Measurements from ENCODE around the gene VARS2. TPM values are rescaled to one million over a fixed set of nuclear protein-coding genes. Genes with fewer than 3 reads are reported as not detected.
"Not testable (repeated sequence)": the region's sequence is repeated elsewhere in the genome, so short reads cannot be mapped to it uniquely, and the experiment has no call there.

Gene VARS2
- total and polyA plus RNA-seq, 5 donors from 2014 or later = 12.9 to 20.7 (median 17.6) TPM

DNA sequence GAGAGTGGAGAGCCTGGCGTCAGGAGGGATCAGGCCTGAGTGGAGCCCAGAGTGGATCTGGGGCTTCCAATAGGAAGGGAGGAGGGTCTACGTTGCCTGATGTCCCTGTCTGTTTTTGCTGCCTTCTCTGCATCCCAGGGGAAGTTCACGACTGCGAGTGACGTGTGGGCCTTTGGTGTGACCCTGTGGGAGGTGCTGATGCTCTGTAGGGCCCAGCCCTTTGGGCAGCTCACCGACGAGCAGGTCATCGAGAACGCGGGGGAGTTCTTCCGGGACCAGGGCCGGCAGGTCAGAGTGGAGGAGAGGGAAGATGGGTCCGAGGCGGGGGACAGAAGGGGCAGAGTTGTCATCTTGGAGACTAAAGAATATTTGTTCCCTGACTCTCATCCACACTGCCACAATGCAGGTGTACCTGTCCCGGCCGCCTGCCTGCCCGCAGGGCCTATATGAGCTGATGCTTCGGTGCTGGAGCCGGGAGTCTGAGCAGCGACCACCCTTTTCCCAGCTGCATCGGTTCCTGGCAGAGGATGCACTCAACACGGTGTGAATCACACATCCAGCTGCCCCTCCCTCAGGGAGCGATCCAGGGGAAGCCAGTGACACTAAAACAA, 15.2 kb upstream of the VARS2 start:
- no peaks in the 10 kb centered on the region for H3K27me3 ChIP-seq (ENCODE audit: control insufficient read depth, insufficient read depth, low read length)
- no peak for DNase-seq
- peaks cover 0 to 3% (median 0%) of the 10 kb centered on the region in 4 donors for H3K4me1 Mint-ChIP-seq
- H3K9me3 Mint-ChIP-seq = no peaks in the 10 kb centered on the region
- peaks cover 22% of the 10 kb centered on the region for H3K36me3 Mint-ChIP-seq
- no peak overlapping the region for H3K27ac Mint-ChIP-seq
- no peak for ATAC-seq (ENCODE audit: low read depth in 2 of 2)
- no peak overlapping the region for H3K4me3 Mint-ChIP-seq
- H3K4me3 ChIP-seq (ENCODE audit: low read depth, low read length) = no peak overlapping the region
- H3K27ac ChIP-seq (ENCODE audit: insufficient read depth, low read length, poor library complexity, severe bottlenecking) = no peak overlapping the region
- no peaks in the 10 kb centered on the region for H3K36me3 ChIP-seq (ENCODE audit: control insufficient read depth, insufficient read depth, low read length)
- H3K4me1 ChIP-seq (ENCODE audit: control insufficient read depth, insufficient read depth, low read length, poor library complexity, severe bottlenecking) = no peaks in the 10 kb centered on the region
- peaks cover 10% of the 10 kb centered on the region for H3K27me3 Mint-ChIP-seq
- no peaks in the 10 kb centered on the region for H3K9me3 ChIP-seq (ENCODE audit: control insufficient read depth in 2 of 2, low read length in 2 of 2)

DNA sequence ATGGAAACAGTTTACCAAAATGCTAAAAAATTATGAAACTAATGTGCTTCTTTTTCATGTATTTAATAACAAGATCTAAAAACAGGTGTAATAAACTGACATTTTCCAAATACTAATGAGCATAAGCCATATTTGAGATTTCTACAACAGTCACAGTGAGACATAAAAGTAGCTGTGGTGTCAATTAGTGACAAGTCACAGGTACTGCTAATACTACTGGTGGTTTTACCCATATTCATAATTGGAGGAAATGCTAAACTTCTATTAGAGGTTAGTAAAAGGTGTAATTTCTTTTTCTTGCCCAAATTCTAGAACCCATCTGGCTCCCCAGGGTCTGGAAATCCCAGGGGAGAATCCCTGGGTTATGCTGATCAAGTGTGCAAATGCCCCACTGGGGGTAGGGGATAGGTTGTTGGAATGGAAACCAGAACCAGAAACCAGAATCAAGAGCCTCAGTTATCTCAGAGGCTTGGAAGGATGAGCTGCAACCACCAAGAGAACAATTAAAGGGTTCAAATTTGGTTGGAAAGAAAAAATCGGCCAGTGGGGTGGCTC, 13.1 kb upstream of the VARS2 start:
- no peaks in the 10 kb centered on the region for H3K36me3 ChIP-seq (ENCODE audit: control insufficient read depth, insufficient read depth, low read length)
- Mint-ChIP-seq H3K4me1 (peaks cover 0 to 3% (median 0%) of the 10 kb centered on the region in 4 donors), H3K27me3 (peaks cover 10% of the 10 kb centered on the region), H3K36me3 (peaks cover 9% of the 10 kb centered on the region), H3K9me3 (no peaks in the 10 kb centered on the region), H3K4me3 (no peak overlapping the region), H3K27ac (no peak overlapping the region)
- H3K4me3 ChIP-seq (ENCODE audit: low read depth, low read length) = no peak overlapping the region
- H3K27me3 ChIP-seq (ENCODE audit: control insufficient read depth, insufficient read depth, low read length) = no peaks in the 10 kb centered on the region
- no peak for ATAC-seq (ENCODE audit: low read depth in 2 of 2)
- no peak for DNase-seq
- no peaks in the 10 kb centered on the region for H3K9me3 ChIP-seq (ENCODE audit: control insufficient read depth in 2 of 2, low read length in 2 of 2)
- no peaks in the 10 kb centered on the region for H3K4me1 ChIP-seq (ENCODE audit: control insufficient read depth, insufficient read depth, low read length, poor library complexity, severe bottlenecking)
- no peak overlapping the region for H3K27ac ChIP-seq (ENCODE audit: insufficient read depth, low read length, poor library complexity, severe bottlenecking)

DNA sequence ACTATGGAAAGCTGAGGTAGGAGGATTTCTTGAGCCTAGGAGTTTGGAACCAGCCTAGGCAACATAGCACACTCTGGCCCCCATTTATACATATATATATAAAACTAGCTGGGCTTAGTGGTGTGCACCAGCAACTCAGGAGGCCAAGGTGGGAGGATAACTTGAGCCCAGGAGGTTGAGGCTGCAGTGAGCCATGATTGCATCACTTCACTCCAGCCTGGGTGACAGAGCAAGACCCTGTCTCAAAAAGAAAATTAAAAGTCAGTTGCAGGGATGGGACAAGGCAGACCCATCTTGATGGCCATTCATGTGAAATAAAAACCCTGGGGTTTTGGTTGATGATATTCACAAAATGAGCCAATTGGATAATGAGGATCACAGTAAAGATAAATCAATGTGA, 12.6 kb upstream of the VARS2 start:
- DNase-seq = no peak
- peaks cover 8% of the 10 kb centered on the region for H3K36me3 Mint-ChIP-seq
- Histone ChIP-seq H3K4me3 (ENCODE audit: low read depth, low read length) (no peak overlapping the region), H3K36me3 (ENCODE audit: control insufficient read depth, insufficient read depth, low read length) (no peaks in the 10 kb centered on the region), H3K27ac (ENCODE audit: insufficient read depth, low read length, poor library complexity, severe bottlenecking) (no peak overlapping the region), H3K4me1 (ENCODE audit: control insufficient read depth, insufficient read depth, low read length, poor library complexity, severe bottlenecking) (no peaks in the 10 kb centered on the region), H3K9me3 (ENCODE audit: control insufficient read depth in 2 of 2, low read length in 2 of 2) (no peaks in the 10 kb centered on the region), H3K27me3 (ENCODE audit: control insufficient read depth, insufficient read depth, low read length) (no peaks in the 10 kb centered on the region)
- H3K27me3 Mint-ChIP-seq = peaks cover 10% of the 10 kb centered on the region
- no peak overlapping the region for H3K4me3 Mint-ChIP-seq
- H3K4me1 Mint-ChIP-seq = peaks cover 0 to 3% (median 0%) of the 10 kb centered on the region in 4 donors
- H3K9me3 Mint-ChIP-seq = no peaks in the 10 kb centered on the region
- H3K27ac Mint-ChIP-seq = no peak overlapping the region
- no peak for ATAC-seq (ENCODE audit: low read depth in 2 of 2)

DNA sequence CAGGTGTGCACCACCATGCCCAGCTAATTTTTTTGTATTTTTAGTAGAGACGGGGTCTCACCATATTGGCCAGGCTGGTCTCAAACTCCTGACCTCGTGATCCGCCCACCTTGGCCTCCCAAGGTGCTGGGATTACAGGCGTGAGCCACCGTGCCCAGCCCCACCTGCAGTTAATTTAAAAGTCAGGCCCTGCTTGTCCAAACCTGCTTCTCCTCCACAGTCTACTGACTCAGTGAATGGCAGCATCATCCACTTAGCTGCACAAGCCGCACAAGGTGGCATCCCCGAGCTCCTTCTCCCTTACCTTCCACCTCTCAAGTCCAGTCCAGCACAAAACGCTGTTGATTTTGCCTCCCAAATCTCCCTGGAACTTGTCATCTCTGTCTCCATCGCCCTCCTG, 11.8 kb upstream of the VARS2 start:
- not testable (repeated sequence) for H3K4me3 Mint-ChIP-seq; H3K27me3 ChIP-seq (ENCODE audit: control insufficient read depth, insufficient read depth, low read length); H3K27me3 Mint-ChIP-seq; H3K4me1 ChIP-seq (ENCODE audit: control insufficient read depth, insufficient read depth, low read length, poor library complexity, severe bottlenecking); H3K36me3 ChIP-seq (ENCODE audit: control insufficient read depth, insufficient read depth, low read length); H3K4me1 Mint-ChIP-seq; ATAC-seq (ENCODE audit: low read depth in 2 of 2); H3K36me3 Mint-ChIP-seq; H3K27ac Mint-ChIP-seq; H3K9me3 ChIP-seq (ENCODE audit: control insufficient read depth in 2 of 2, low read length in 2 of 2); H3K27ac ChIP-seq (ENCODE audit: insufficient read depth, low read length, poor library complexity, severe bottlenecking); H3K4me3 ChIP-seq (ENCODE audit: low read depth, low read length); H3K9me3 Mint-ChIP-seq; DNase-seq

- no peaks in the 10 kb centered on the region for H3K9me3 Mint-ChIP-seq
- peaks cover under 1 to 5% (median 3%) of the 10 kb centered on the region in 4 donors for H3K4me1 Mint-ChIP-seq
Measured at GRCh38 chr6:30902709-30903108, 11.3 kb upstream of the VARS2 start.

GRCh38 chr6:30903236-30903635, 10.8 kb upstream of the VARS2 start:
- no peak overlapping the region for H3K4me3 Mint-ChIP-seq
- H3K9me3 Mint-ChIP-seq = no peaks in the 10 kb centered on the region
- no peak overlapping the region for H3K27ac ChIP-seq (ENCODE audit: insufficient read depth, low read length, poor library complexity, severe bottlenecking)
- peaks cover 6 to 11% (median 7%) of the 10 kb centered on the region in 4 donors for H3K4me1 Mint-ChIP-seq
- H3K27me3 ChIP-seq (ENCODE audit: control insufficient read depth, insufficient read depth, low read length) = no peaks in the 10 kb centered on the region
- H3K4me3 ChIP-seq (ENCODE audit: low read depth, low read length) = no peak overlapping the region
- peaks cover 1% of the 10 kb centered on the region for H3K4me1 ChIP-seq (ENCODE audit: control insufficient read depth, insufficient read depth, low read length, poor library complexity, severe bottlenecking)
- no peaks in the 10 kb centered on the region for H3K9me3 ChIP-seq (ENCODE audit: control insufficient read depth in 2 of 2, low read length in 2 of 2)
- peaks cover 4% of the 10 kb centered on the region for H3K36me3 Mint-ChIP-seq
- no peaks in the 10 kb centered on the region for H3K36me3 ChIP-seq (ENCODE audit: control insufficient read depth, insufficient read depth, low read length)
- DNase-seq = no peak
- H3K27me3 Mint-ChIP-seq = peaks cover 7% of the 10 kb centered on the region
- ATAC-seq (ENCODE audit: low read depth in 2 of 2) = no peak
- H3K27ac Mint-ChIP-seq = no peak overlapping the region

More at GRCh38 chr6:30902709-30903108, 11.3 kb upstream of the VARS2 start:
- Mint-ChIP-seq H3K27ac (peak overlapping the region in 1 of 3 donors; percentile 10), H3K4me3 (peak overlapping the region in 1 of 4 donors; percentile 71), H3K27me3 (peaks cover 7% of the 10 kb centered on the region), H3K36me3 (peaks cover 8% of the 10 kb centered on the region)
- Histone ChIP-seq H3K27ac (ENCODE audit: insufficient read depth, low read length, poor library complexity, severe bottlenecking) (no peak overlapping the region), H3K36me3 (ENCODE audit: control insufficient read depth, insufficient read depth, low read length) (no peaks in the 10 kb centered on the region), H3K4me1 (ENCODE audit: control insufficient read depth, insufficient read depth, low read length, poor library complexity, severe bottlenecking) (no peaks in the 10 kb centered on the region), H3K27me3 (ENCODE audit: control insufficient read depth, insufficient read depth, low read length) (no peaks in the 10 kb centered on the region), H3K4me3 (ENCODE audit: low read depth, low read length) (no peak overlapping the region), H3K9me3 (ENCODE audit: control insufficient read depth in 2 of 2, low read length in 2 of 2) (no peaks in the 10 kb centered on the region)
- no peak for ATAC-seq (ENCODE audit: low read depth in 2 of 2)
- no peak for DNase-seq

DNA sequence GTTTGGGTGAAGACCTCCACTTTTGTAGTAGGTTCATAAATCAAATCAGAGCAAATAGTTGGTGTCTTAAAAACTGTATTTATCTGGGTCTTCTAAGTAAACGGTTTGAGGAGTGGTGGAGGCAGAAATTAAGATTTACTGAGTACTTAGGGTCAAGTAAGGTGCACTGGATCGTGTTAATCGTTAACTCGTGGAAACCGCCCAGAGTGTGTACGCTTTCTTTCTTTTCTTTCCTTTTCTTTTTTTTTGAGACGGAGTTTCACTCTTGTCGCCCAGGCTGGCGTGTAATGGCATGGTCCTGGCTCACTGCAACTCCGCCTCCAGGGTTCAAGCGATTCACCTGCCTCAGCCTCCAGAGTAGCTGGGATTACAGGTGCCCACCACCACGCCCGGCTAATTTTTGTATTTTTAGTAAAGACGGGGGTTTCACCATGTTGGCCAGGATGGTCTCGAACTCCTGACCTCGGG, 6.7 kb upstream of the VARS2 start:
- ATAC-seq (ENCODE audit: low read depth in 2 of 2); DNase-seq; H3K9me3 Mint-ChIP-seq; H3K27me3 ChIP-seq (ENCODE audit: control insufficient read depth, insufficient read depth, low read length); H3K27me3 Mint-ChIP-seq; H3K27ac ChIP-seq (ENCODE audit: insufficient read depth, low read length, poor library complexity, severe bottlenecking); H3K9me3 ChIP-seq (ENCODE audit: control insufficient read depth in 2 of 2, low read length in 2 of 2): not testable (repeated sequence)
- H3K36me3 ChIP-seq (ENCODE audit: control insufficient read depth, insufficient read depth, low read length) = peaks cover 11% of the 10 kb centered on the region
- H3K4me3 ChIP-seq (ENCODE audit: low read depth, low read length) = peak overlapping the region; percentile 41
- H3K4me1 Mint-ChIP-seq = peaks cover 9 to 28% (median 18%) of the 10 kb centered on the region in 4 donors
- H3K27ac Mint-ChIP-seq = peak overlapping the region in 1 of 3 donors; percentile 93
- peaks cover 13% of the 10 kb centered on the region for H3K36me3 Mint-ChIP-seq
- H3K4me3 Mint-ChIP-seq = peak overlapping the region; percentile 98 to 100 (median 99)
- peaks cover 11% of the 10 kb centered on the region for H3K4me1 ChIP-seq (ENCODE audit: control insufficient read depth, insufficient read depth, low read length, poor library complexity, severe bottlenecking)
